ENCODE results near the gene RHBG.

RHBG gene

GRCh38 chr1:156409439-156409838 is 40.4 kb downstream of the RHBG start:
- no peak for DNase-seq

- DNase-seq: no peak
Measured at GRCh38 chr1:156410238-156410637, 41.2 kb downstream of the RHBG start.

DNA sequence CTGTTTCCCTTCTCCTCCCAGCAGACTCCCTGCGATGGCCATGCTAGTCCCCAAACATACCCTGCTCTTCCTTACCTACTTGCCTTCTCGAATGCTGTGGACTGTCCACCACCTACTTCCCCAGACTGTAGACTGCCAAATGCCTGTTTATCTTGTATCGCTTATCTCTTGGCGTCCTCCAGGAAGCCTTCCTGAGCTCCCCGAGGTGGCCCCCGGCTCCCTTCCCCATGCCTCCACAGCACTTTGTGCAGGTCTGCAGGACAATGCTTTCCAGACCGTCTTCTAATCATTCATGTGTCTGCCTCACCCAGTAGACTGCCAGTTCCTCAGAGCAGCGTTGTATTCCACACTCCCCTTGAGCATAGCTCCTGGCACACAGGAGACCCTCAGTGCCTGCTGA is 41.7 kb downstream of the RHBG start:
- DNase-seq: no peak

DNA sequence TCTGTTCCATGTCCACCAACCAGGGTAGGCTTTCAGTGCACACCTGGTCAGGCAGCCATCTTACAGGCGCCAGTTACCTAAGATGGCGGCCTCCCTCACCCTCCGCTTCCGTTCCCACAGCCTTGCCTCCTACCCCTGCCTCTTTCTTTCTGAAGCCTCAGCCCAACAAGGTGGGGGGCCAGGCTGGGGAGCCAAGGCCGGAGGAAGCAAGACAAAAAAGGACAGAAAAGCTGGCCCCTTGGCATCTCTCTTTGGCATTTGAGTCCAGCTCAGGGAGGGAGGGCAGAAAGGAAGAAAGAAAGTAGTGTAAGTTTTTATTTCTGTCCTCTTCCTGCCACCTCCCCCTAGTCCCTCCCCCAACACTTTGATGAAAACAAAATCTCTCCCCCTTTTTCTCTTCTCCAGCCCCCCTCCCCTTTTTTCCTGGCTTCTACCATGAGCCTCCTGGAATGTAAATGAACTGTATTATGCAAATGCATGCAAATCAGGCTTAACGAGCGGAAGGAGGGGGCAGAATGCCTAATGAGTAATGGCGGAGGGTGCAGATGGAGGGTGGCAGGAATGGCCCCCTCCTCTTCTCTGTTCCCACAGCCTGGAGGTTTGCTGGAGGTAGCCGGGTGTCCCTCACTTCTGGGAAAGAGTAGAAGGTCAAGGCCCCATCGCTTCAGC is 43.8 kb downstream of the RHBG start:
- no peak for DNase-seq

GRCh38 chr1:156413391-156414246 is 44.6 kb downstream of the RHBG start:
- DNase-seq: no peak

DNA sequence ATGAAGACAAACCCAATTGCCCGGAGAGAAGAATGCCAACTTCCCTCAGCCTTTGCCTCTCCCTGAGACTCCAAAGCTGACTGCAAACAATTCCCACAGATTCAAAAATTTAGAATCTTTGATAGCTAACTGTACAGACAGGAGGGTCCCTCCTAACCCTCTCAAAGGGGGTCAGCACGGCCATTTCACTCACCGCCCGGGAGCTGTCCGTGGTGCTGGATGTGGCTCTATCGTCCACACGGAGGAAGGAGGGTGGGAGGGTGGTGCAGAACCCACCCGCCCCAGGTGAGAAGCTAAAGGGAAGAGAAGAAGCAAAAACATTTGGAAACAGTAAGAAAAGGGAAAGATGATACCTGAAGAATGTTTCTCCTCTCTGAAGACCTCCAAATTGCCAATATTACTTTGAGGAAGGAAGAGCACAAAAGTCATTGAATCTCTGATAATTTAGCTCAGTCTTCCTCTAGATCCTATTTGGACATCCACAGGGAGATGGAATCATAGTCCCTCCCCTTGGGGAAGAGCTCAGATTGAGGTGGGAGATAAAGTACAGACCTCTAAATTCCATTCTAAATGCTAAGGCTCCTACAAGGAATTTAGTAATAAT is 45.6 kb downstream of the RHBG start:
- no peak for DNase-seq

DNA sequence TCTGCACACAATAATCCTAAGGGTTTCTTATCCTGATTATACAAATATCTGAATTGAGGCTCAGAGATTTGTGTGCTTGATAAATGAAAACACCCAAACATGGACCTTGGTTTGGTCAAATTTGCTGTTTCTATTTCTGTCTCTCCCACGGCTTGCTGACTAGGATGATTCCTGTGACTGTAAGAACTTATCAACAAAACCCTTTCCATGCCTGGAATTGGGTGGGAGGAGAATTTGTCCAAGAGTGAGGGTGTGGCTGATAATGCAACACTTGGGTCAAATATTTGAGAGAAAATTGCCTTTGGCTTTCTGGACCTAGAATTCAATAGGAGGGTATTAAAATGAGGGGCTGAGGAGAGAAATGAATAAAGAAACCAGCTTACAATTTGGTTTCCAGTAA is 48.0 kb downstream of the RHBG start:
- no peak for DNase-seq

DNA sequence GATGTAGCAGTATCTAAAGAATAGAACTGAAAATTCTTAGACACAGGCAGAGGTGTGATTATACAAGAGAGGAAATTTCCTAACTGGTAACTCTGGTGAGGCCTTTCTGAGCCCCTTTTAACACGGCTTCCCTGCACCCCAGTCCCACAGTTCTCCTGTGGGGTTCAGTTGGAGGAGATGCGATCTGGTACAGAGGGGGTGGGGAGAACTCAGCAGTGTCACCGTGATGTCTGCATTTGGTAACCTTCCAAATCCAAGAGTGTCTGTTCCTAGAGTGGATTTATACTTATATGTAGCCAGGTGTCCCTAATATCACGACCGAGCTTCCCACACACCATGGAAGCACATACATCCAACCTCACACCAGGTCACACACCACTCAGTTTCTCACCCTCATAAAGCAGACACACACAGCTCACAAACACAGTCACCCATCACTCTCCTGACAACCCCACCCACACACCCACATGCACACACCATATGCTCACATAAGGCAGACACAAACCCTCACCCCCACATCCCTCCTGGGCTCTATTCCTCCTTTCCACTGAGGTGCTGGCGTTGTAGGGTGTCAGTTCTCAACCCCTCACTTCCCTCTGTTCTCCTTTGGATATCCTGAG is 48.5 kb downstream of the RHBG start:
- DNase-seq: no peak

DNA sequence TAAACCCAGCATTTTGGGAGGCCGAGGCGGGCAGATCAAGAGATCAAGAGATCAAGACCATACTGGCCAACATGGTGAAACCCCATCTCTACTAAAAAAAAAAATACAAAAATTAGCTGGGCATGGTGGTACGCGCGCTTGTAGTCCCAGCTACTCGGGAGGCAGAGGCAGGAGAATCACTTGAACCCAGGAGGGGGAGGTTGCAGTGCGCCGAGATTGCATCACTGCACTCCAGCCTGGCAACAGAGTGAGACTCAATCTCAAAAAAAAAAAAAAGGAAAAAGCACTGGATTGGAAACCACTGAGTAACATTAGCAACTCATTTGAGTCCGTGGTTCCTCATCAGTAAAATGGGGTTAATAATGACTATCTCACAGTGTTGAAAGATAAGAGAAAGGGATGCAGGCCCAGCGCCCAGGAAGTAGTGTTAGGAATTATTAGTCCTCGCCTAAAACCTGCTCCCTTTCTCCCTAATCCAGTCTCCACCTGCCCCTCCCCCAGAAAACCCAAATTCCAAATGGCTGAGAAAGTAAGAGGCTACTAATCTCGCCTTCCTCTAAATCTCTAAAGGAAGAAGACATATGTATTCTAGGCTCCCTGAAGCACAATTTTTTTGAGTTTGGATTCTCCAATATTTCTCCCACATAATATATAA is 49.5 kb downstream of the RHBG start:
- DNase-seq: no peak

DNA sequence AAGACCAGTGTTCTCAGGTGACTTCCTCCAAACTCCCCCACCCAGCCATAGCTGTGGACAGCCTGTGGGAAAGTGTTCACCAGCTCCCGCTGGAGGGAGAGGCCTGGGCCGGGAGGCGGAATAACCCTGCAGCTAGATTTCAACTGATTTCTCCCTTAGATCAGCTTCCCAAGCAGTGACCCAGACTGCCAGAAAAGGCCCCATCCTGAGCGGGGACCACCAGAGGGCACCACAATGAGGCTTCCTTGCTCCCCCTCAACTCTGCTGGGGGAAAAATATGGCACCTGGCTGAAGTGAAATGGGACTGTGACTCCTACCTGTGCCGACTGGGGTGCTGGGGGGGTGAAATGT is 50.8 kb downstream of the RHBG start:
- DNase-seq: no peak

- peak; percentile 37 for DNase-seq
Measured at GRCh38 chr1:156420205-156421061, 51.4 kb downstream of the RHBG start.

- peak; percentile 81 for DNase-seq
Measured at GRCh38 chr1:156421062-156421938, 52.3 kb downstream of the RHBG start.

GRCh38 chr1:156421939-156422601 is 53.1 kb downstream of the RHBG start:
- no peak for DNase-seq

GRCh38 chr1:156422602-156423091 is 53.6 kb downstream of the RHBG start:
- no peak for DNase-seq

DNA sequence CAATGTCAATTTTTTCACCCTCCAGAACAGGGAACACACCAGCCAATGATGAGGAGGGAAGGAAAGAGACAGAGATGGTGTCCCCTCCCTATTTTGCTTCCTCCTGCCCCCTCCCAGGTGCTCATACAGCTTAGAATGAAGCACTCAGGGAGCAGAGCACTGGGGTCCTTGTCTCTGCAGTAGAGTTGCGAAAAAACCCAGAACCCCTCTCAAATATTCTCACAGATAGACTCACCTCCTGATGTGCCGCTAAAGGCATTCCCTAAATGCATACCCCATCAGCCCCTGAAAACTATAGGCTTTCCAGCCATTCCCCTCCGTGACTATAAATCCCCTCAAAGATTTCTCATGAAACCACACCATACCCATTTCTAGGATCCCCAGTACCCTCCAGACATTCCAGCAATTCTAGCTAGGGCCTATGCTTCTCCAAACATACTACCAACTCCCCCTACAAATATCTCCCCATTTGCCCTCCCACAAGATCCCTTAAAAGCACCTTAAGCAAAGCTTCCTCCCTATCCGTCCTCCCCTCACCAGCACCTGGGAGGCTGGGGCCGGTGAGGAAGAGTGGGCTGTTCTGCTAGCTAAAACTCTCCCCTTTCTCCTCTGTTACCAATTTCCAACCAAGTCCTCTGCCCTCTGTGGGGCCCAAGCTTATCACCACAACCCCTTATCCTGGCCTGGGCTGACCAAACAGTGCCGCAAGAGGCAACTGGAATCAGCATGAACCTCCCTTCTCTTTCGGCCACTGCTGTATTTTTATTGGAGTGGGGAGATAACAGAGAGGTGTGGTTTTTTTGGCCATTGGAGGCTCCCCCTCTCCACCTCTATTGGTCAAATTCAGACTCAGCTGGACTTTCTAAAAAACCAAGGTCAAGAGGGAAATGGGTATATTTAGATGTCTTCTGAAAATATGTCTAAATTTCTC is 54.7 kb downstream of the RHBG start:
- DNase-seq: no peak

- DNase-seq: no peak
Measured at GRCh38 chr1:156424806-156425432, 55.9 kb downstream of the RHBG start.

DNA sequence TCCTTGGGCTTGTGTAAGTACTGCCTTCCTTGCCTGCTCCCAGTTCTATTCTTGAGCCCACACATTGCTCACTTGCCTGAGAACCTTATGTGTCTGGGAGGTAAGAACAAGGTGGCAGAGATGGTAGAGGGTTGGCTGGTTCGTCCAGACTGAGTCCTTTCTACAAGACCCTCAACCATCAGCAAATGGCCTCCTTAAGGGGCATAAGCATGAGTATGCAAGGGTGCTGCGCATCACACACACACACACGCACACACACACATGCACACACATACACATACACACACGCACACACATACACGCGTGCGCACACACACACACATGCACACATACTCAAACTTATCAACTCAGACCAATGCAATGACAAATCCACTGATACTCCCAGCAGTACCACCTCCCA is 56.9 kb downstream of the RHBG start:
- DNase-seq: no peak

- DNase-seq: no peak
Measured at GRCh38 chr1:156427957-156428356, 58.9 kb downstream of the RHBG start.
